Panc1 (cell line): ENCODE data around the gene ARSG.

Experiments used
- TCF7L2 ChIP-seq: IDR thresholded peaks from 2 replicates; pipeline ENCODE4 v1.6.1; 2011; ENCODE audit warnings: mild to moderate bottlenecking, low read depth, low read length, inconsistent platforms
- TF ChIP-seq, protein P1 (sequence below): fragments of 450-650 bp; IDR thresholded peaks from 2 replicates; pipeline ENCODE4 v1.5.1; 2017; ENCODE audit warnings: mild to moderate bottlenecking
- TF ChIP-seq, protein P2 (sequence below), 2 experiments: IDR thresholded peaks; 2 replicates each; pipeline ENCODE4 v1.6.1; 2011 to 2012; ENCODE audit warnings: low read depth in 2 of 2, control low read depth in 1 of 2, low read length in 1 of 2, mild to moderate bottlenecking in 1 of 2, moderate library complexity in 1 of 2; ENCODE audit not compliant: insufficient read depth in 1 of 2

DNA sequence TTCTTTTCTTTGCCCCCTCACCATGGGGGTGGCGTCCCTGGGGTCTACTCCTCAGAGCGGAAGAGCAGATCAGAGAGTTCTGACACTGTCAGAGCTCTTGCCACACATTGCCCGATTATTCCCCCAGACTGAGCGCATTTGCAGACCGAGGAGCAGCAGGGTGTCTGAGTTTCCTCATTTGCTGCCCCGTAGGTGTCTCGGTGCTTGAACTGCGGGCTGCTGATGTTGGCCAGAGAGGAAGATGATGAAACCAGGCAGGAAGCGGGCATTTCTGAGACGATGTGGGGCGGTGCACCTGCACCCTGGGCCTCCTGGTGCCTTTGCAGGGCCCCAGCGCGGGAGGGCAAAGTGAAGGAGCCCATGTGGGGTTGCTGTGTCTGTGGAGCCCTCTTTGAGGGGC lies 55.2 kb downstream of the ARSG start:
- TF ChIP-seq, protein P1, sequence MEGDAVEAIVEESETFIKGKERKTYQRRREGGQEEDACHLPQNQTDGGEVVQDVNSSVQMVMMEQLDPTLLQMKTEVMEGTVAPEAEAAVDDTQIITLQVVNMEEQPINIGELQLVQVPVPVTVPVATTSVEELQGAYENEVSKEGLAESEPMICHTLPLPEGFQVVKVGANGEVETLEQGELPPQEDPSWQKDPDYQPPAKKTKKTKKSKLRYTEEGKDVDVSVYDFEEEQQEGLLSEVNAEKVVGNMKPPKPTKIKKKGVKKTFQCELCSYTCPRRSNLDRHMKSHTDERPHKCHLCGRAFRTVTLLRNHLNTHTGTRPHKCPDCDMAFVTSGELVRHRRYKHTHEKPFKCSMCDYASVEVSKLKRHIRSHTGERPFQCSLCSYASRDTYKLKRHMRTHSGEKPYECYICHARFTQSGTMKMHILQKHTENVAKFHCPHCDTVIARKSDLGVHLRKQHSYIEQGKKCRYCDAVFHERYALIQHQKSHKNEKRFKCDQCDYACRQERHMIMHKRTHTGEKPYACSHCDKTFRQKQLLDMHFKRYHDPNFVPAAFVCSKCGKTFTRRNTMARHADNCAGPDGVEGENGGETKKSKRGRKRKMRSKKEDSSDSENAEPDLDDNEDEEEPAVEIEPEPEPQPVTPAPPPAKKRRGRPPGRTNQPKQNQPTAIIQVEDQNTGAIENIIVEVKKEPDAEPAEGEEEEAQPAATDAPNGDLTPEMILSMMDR = no peak
- no peak for TF ChIP-seq TCF7L2
- TF ChIP-seq, protein P2, sequence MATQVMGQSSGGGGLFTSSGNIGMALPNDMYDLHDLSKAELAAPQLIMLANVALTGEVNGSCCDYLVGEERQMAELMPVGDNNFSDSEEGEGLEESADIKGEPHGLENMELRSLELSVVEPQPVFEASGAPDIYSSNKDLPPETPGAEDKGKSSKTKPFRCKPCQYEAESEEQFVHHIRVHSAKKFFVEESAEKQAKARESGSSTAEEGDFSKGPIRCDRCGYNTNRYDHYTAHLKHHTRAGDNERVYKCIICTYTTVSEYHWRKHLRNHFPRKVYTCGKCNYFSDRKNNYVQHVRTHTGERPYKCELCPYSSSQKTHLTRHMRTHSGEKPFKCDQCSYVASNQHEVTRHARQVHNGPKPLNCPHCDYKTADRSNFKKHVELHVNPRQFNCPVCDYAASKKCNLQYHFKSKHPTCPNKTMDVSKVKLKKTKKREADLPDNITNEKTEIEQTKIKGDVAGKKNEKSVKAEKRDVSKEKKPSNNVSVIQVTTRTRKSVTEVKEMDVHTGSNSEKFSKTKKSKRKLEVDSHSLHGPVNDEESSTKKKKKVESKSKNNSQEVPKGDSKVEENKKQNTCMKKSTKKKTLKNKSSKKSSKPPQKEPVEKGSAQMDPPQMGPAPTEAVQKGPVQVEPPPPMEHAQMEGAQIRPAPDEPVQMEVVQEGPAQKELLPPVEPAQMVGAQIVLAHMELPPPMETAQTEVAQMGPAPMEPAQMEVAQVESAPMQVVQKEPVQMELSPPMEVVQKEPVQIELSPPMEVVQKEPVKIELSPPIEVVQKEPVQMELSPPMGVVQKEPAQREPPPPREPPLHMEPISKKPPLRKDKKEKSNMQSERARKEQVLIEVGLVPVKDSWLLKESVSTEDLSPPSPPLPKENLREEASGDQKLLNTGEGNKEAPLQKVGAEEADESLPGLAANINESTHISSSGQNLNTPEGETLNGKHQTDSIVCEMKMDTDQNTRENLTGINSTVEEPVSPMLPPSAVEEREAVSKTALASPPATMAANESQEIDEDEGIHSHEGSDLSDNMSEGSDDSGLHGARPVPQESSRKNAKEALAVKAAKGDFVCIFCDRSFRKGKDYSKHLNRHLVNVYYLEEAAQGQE (IDR thresholded peaks at IDR 0.05; ENCODE audit: insufficient read depth in 1 of 2, low read depth in 2 of 2, low read length in 1 of 2) = no peak
